GM12878 (cell line): ENCODE measurements around the gene C1QL1. TPM values are rescaled to one million over a fixed set of nuclear protein-coding genes. Genes with fewer than 3 reads are reported as not detected.
A peak's percentile ranks its signal among the peaks of the same experiment; 100 is the strongest.

ENCODE experiments used
- ATF7 ChIP-seq: fragments of 450-650 bp; IDR thresholded peaks from 2 replicates; pipeline ENCODE4 v1.6.1; 2016; ENCODE audit warnings: low read depth, mild to moderate bottlenecking
- CBFB ChIP-seq: IDR thresholded peaks from 2 replicates; pipeline ENCODE4 v1.6.1; 2016; ENCODE audit warnings: antibody characterized with exemption, low read depth
- CHD1 ChIP-seq: IDR thresholded peaks from 2 replicates; pipeline ENCODE4 v1.6.1; 2012; ENCODE audit warnings: low read depth, low read length, improper control_type of control experiment
- EED ChIP-seq: sonication (generic); IDR thresholded peaks from 2 replicates; pipeline ENCODE4 v1.6.1; 2016; ENCODE audit warnings: antibody characterized with exemption, low read depth
- EZH2 ChIP-seq: IDR thresholded peaks from 2 replicates; pipeline ENCODE4 v1.6.1; 2012; ENCODE audit warnings: low read depth, mild to moderate bottlenecking, control low read depth, inconsistent platforms, low read length, borderline replicate concordance; ENCODE audit not compliant: control insufficient read depth
- GABPA ChIP-seq: IDR thresholded peaks from 2 replicates; pipeline ENCODE4 v1.6.1; 2014; ENCODE audit warnings: antibody characterized with exemption, low read depth, mild to moderate bottlenecking, inconsistent platforms
- NFIC ChIP-seq: IDR thresholded peaks from 2 replicates; pipeline ENCODE4 v1.6.1; 2012; ENCODE audit warnings: low read depth, mild to moderate bottlenecking, inconsistent platforms, low read length, moderate library complexity
- SRF ChIP-seq, 2 experiments: IDR thresholded peaks; 2 replicates each; pipeline ENCODE4 v1.6.1; 2011; ENCODE audit warnings: low read depth in 2 of 2, low read length in 2 of 2, mild to moderate bottlenecking in 1 of 2, moderate library complexity in 1 of 2
- ZNF274 ChIP-seq: IDR thresholded peaks from one replicate; pipeline ENCODE4 v1.8.0; 2011; ENCODE audit not compliant: insufficient read length, insufficient read depth
- polyA plus RNA-seq, 11 experiments: library from polyadenylated mRNA; depleted of rRNA in 4 of 11; unstranded in 6 of 11; stranded (reverse) in 5 of 11; fragments of >200 nt; fragmentation: Nextera tagmentation in 4 of 11; fragmentation: Illumina TruSeq in 1 of 11; extraction: Ambion mirVana in 4 of 11; extraction: Trizol in 1 of 11; gene quantifications; 1 replicate in 1 of 11; 2 replicates in 10 of 11; pipeline versions ENCODE4 v1.2.1 to v1.2.3, GENCODE V29; 2011 to 2016; ENCODE audit warnings: inconsistent platforms in 2 of 11, missing spikeins in 2 of 11, low read depth in 1 of 11
- total RNA-seq, 4 experiments: library from RNA; depleted of rRNA in 3 of 4; stranded (reverse); fragments of >200 nt in 3 of 4; fragmentation: Illumina TruSeq in 1 of 4; extraction: Trizol in 1 of 4; gene quantifications; 2 replicates each; pipeline versions ENCODE4 v1.2.1 to v1.2.3, GENCODE V29; 2013 to 2021
- TF ChIP-seq, protein P1 (sequence below): IDR thresholded peaks from 2 replicates; pipeline ENCODE4 v1.6.1; 2012; ENCODE audit warnings: improper control_type of control experiment, low read depth, low read length; ENCODE audit not compliant: insufficient replicate concordance
- TF ChIP-seq, protein P2 (sequence below): fragments of 450-650 bp; IDR thresholded peaks from 2 replicates; pipeline ENCODE4 v1.6.1; 2017; ENCODE audit warnings: low read depth, mild to moderate bottlenecking, moderate library complexity
- TF ChIP-seq, protein P3 (sequence below): IDR thresholded peaks from 2 replicates; pipeline ENCODE4 v1.6.1; 2011; ENCODE audit warnings: borderline replicate concordance, low read depth, mild to moderate bottlenecking, moderate library complexity, low read length; ENCODE audit not compliant: insufficient read depth, poor library complexity, severe bottlenecking
- TF ChIP-seq, protein P4 (sequence below): fragments of 450-650 bp; formaldehyde crosslinking; IDR thresholded peaks from 2 replicates; pipeline ENCODE4 v1.4.0; 2020; ENCODE audit warnings: mild to moderate bottlenecking, moderate library complexity
- TF ChIP-seq, protein P5 (sequence below): IDR thresholded peaks from 2 replicates; pipeline ENCODE4 v1.6.1; 2011; ENCODE audit warnings: mild to moderate bottlenecking, low read depth, low read length, moderate library complexity; ENCODE audit not compliant: insufficient replicate concordance

Gene C1QL1
- total and polyA plus RNA-seq, 10 of the 15 experiments (the other 5 are each of a cell fraction or from before 2014, with no cell fraction given): not detected

DNA sequence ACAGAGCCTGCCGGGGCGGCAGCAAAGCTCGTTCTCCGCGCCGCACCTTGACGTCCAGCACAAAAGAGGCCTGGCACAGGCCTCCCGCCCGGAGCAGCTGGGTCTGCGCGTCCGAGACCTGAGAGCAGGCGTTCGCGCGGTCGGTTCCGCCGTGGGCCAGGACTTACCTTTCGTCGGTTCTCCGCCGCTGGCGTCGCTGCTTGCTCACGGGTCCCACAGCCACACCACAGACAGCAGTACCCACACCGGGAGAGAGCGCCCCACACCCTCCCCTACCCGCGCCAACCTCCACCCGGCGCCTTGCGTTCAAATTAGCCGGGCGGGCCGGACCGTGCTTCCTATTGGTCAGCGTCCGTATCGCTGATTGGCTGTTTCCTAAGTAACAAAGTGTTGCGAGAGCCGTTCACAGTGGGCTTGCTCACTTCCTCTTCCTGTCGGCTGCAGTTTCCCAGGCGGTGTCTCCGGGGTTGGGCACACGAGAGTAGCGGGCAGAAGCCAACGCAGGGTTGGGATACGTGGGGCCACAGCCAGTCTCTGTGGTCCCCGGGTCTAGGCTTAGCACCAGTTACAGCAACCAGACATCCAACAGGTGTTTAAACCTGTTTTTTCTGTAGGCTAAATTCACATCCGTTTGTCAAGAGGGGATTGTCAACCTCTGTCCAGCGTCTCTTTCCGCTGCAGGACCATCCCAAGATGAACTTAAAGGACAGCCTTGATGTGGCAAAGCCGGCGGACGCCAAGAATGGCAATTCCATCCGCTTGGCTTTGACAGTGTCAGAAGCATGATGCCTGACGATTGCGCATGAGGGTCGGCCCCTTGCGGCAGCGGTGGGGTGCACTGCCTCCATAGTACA is 20.4 kb downstream of the C1QL1 start, which contains the start of gene KIF18B (continued):
- TF ChIP-seq, protein P1, sequence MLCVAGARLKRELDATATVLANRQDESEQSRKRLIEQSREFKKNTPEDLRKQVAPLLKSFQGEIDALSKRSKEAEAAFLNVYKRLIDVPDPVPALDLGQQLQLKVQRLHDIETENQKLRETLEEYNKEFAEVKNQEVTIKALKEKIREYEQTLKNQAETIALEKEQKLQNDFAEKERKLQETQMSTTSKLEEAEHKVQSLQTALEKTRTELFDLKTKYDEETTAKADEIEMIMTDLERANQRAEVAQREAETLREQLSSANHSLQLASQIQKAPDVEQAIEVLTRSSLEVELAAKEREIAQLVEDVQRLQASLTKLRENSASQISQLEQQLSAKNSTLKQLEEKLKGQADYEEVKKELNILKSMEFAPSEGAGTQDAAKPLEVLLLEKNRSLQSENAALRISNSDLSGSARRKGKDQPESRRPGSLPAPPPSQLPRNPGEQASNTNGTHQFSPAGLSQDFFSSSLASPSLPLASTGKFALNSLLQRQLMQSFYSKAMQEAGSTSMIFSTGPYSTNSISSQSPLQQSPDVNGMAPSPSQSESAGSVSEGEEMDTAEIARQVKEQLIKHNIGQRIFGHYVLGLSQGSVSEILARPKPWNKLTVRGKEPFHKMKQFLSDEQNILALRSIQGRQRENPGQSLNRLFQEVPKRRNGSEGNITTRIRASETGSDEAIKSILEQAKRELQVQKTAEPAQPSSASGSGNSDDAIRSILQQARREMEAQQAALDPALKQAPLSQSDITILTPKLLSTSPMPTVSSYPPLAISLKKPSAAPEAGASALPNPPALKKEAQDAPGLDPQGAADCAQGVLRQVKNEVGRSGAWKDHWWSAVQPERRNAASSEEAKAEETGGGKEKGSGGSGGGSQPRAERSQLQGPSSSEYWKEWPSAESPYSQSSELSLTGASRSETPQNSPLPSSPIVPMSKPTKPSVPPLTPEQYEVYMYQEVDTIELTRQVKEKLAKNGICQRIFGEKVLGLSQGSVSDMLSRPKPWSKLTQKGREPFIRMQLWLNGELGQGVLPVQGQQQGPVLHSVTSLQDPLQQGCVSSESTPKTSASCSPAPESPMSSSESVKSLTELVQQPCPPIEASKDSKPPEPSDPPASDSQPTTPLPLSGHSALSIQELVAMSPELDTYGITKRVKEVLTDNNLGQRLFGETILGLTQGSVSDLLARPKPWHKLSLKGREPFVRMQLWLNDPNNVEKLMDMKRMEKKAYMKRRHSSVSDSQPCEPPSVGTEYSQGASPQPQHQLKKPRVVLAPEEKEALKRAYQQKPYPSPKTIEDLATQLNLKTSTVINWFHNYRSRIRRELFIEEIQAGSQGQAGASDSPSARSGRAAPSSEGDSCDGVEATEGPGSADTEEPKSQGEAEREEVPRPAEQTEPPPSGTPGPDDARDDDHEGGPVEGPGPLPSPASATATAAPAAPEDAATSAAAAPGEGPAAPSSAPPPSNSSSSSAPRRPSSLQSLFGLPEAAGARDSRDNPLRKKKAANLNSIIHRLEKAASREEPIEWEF: no peak
- TF ChIP-seq, protein P2, sequence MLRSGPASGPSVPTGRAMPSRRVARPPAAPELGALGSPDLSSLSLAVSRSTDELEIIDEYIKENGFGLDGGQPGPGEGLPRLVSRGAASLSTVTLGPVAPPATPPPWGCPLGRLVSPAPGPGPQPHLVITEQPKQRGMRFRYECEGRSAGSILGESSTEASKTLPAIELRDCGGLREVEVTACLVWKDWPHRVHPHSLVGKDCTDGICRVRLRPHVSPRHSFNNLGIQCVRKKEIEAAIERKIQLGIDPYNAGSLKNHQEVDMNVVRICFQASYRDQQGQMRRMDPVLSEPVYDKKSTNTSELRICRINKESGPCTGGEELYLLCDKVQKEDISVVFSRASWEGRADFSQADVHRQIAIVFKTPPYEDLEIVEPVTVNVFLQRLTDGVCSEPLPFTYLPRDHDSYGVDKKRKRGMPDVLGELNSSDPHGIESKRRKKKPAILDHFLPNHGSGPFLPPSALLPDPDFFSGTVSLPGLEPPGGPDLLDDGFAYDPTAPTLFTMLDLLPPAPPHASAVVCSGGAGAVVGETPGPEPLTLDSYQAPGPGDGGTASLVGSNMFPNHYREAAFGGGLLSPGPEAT: 0 out of 2 replicates have a peak, but pooled peaks have one; percentile 38
- TF ChIP-seq, protein P3, sequence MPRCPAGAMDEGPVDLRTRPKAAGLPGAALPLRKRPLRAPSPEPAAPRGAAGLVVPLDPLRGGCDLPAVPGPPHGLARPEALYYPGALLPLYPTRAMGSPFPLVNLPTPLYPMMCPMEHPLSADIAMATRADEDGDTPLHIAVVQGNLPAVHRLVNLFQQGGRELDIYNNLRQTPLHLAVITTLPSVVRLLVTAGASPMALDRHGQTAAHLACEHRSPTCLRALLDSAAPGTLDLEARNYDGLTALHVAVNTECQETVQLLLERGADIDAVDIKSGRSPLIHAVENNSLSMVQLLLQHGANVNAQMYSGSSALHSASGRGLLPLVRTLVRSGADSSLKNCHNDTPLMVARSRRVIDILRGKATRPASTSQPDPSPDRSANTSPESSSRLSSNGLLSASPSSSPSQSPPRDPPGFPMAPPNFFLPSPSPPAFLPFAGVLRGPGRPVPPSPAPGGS: no peak
- TF ChIP-seq SRF (IDR thresholded peaks at IDR 0.05; ENCODE audit: low read depth in 2 of 2, low read length in 2 of 2) (peak; percentile 40 to 47; a peak in 2 of 4 replicates), EZH2 (no peak), CHD1 (no peak), ZNF274 (no peak), ATF7 (0 out of 2 replicates have a peak, but pooled peaks have one; percentile 21), NFIC (no peak; the same call in 1 of the 2 replicates), GABPA (peak; percentile 85), EED (peak; percentile 40; the same call in 1 of the 2 replicates), CBFB (0 out of 2 replicates have a peak, but pooled peaks have one; percentile 72)
- TF ChIP-seq, protein P4, sequence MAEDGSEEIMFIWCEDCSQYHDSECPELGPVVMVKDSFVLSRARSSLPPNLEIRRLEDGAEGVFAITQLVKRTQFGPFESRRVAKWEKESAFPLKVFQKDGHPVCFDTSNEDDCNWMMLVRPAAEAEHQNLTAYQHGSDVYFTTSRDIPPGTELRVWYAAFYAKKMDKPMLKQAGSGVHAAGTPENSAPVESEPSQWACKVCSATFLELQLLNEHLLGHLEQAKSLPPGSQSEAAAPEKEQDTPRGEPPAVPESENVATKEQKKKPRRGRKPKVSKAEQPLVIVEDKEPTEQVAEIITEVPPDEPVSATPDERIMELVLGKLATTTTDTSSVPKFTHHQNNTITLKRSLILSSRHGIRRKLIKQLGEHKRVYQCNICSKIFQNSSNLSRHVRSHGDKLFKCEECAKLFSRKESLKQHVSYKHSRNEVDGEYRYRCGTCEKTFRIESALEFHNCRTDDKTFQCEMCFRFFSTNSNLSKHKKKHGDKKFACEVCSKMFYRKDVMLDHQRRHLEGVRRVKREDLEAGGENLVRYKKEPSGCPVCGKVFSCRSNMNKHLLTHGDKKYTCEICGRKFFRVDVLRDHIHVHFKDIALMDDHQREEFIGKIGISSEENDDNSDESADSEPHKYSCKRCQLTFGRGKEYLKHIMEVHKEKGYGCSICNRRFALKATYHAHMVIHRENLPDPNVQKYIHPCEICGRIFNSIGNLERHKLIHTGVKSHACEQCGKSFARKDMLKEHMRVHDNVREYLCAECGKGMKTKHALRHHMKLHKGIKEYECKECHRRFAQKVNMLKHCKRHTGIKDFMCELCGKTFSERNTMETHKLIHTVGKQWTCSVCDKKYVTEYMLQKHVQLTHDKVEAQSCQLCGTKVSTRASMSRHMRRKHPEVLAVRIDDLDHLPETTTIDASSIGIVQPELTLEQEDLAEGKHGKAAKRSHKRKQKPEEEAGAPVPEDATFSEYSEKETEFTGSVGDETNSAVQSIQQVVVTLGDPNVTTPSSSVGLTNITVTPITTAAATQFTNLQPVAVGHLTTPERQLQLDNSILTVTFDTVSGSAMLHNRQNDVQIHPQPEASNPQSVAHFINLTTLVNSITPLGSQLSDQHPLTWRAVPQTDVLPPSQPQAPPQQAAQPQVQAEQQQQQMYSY (CRISPR knock-in tag): no peak
- TF ChIP-seq, protein P5, sequence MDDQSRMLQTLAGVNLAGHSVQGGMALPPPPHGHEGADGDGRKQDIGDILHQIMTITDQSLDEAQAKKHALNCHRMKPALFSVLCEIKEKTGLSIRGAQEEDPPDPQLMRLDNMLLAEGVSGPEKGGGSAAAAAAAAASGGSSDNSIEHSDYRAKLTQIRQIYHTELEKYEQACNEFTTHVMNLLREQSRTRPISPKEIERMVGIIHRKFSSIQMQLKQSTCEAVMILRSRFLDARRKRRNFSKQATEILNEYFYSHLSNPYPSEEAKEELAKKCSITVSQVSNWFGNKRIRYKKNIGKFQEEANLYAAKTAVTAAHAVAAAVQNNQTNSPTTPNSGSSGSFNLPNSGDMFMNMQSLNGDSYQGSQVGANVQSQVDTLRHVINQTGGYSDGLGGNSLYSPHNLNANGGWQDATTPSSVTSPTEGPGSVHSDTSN: no peak
